Globus pallidus (tissue), 1 donor: ENCODE results near the gene ELP1.
"Not testable (repeated sequence)": the region's sequence is repeated elsewhere in the genome, so short reads cannot be mapped to it uniquely, and the experiment has no call there.

Source experiments
- DNase-seq: peaks from one replicate; pipeline ENCODE4 v3.0.0-alpha.2; 2015; ENCODE audit warnings: low spot score

ELP1 gene

GRCh38 chr9:108933718-108934322 is at the start of gene ELP1:
Gene ELP1 (minus strand): TSS chr9:108934124. CDS start chr9:108931146, 2,978 bp downstream.
- peak; percentile 89 for DNase-seq

DNA sequence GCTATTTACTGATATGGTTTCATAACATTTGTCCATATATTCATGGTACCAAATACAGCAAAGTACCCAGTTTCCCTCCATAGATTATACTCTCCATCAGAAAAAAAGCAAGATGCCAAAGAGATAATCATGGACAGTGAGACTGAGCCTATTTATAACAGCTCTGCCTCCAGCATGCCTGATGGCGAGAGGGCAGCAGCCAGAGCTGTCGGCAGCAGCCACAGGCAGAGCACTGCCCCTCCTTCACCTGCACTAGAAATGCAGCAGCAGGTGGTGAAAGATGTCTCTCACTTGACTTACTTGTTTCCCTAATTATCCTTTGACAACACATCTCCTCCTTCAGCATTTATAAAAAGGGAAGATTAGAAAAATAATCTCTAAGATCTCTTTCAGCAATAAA is 47.0 kb upstream of the ELP1 start:
- DNase-seq: no peak

- no peak for DNase-seq
Observed at GRCh38 chr9:108978205-108978604, 44.3 kb upstream of the ELP1 start.

DNA sequence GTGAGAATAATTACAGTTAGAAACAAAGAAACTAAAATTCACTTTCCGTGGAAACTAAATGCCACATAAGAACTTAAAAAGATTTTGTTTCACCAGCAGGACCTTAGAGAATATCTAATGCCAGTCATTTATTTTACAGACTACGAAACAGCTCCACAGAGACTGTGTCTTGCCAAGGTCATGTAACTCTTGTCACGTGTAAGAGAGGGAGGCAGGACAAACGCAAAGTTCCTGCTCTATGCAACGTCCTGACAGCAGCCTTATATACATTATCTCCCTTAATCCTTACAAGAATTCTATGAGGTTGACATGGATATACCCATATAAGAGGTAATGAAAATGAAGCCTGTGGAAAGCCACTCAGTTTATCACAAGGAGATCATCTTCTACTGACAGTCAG is 40.0 kb upstream of the ELP1 start:
- DNase-seq: no peak

GRCh38 chr9:108972626-108973209 is 38.8 kb upstream of the ELP1 start:
- DNase-seq: no peak

DNA sequence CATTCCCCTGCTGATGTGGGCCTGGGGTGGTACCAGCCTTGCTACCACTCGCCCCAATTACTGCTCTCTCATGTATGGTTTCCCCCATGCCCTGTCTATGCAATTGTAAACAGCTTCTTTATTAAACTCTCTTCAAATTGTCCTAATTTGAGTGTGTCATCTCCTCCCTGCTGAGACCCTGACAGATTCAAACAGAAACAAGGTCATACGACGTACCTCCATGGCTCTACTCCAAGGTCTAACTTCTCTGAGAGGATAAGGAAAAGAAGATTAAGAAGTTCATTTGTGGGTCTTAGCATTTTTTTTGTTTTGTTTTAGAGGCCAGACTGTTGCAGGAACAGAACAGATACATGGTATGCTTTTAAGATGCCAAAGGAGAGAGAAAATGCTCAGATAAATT is 38.3 kb upstream of the ELP1 start:
- DNase-seq: no peak

DNA sequence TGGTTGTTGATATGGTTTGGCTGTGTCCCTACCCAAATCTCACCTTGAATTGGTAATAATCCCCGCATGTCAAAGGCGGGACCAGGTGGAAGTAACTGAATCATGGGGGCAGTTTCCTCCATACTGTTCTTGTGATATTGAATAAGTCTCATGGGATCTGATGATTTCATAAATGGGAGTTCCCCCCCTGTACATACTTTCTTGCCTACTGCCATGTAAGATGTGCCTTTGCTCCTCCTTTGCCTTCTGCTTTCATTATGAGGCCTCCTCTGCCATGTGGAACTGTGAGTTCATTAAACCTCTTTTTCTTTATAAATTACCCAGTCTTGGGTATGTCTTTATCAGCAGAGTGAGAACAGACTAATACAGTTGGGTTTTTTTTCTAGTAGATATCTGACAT is 37.5 kb upstream of the ELP1 start:
- DNase-seq: not testable (repeated sequence)

- no peak for DNase-seq
Observed at GRCh38 chr9:108967916-108968315, 34.0 kb upstream of the ELP1 start.

- DNase-seq: no peak
Observed at GRCh38 chr9:108963459-108964143, 29.7 kb upstream of the ELP1 start.

GRCh38 chr9:108961151-108961550 is 27.2 kb upstream of the ELP1 start:
- no peak for DNase-seq

DNA sequence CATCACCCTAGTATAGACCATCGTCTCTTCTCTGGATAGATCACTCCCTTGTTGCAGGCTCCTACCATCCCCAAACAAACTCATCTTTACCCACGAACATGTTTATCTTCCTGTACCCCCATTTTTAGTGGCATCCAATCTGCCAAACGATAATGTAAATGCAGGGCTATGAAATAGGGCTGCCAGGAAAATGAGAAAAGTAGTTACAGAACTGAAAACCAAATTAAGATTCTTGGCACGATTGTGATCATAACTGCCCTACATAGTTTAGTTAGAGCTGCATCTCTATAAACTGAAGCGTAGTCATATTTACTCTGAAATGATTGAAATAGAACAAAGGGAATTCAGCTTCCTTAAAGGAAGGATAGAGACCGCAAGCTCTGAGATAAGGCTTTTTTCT is 26.4 kb upstream of the ELP1 start:
- no peak for DNase-seq

- DNase-seq: no peak
Observed at GRCh38 chr9:108956631-108957026, 22.7 kb upstream of the ELP1 start.

DNA sequence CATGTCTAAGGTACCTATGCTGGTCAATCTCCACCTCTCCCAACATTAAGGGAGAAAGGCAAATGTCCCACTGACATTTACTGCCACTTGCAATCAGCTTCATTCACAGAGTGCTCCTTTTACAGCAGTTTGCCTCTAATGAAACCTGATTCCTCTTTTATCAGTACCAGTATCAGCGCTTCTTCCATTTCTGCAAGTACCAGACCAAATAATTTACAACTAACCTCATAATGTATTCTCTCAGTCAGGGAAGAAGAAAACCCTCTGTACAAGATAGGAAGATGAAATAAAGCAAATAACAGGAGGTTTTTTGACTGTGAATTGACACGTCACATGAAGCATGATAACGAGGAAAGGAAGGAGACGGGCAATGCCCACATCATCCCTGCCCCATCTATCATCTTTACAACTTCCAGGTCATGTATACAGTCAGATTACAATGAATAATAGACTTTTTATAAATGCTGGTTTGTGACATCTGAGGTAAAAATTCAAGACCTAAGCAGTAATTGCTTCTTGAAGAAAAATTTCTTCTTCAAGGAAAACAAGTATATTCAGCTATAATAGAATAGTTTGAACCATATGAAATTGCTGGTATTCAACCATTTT is 22.2 kb upstream of the ELP1 start:
- no peak for DNase-seq

DNA sequence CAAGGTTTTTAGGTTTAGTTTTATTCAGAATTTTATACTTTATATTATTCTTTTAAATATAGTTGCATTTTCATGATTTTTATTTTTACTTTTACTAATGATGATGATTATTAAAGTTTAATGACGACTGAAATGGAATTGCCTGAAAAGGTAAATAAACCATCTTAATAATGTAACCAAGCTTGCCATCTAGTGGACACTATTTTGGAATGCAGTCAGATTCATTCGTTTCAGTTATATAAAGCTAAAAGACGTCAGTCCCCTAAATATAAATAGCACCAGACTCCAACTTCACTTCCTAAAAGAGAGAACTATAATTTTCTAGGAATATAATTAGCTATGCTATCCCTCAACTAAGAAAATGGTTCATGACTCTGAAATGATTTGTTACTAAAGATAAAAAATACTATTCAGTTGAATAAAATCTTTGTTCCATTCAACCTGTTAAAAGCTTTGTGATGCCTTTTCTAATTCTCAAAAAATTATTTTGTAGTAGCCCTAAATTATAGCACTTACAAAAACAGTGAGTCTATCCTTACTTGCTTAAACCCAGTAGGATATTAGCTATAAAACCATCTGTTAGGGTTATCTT is 20.2 kb upstream of the ELP1 start:
- DNase-seq: peak; percentile 67

- no peak for DNase-seq
Observed at GRCh38 chr9:108951578-108951977, 17.7 kb upstream of the ELP1 start.

GRCh38 chr9:108950168-108950567 is 16.2 kb upstream of the ELP1 start:
- no peak for DNase-seq

DNA sequence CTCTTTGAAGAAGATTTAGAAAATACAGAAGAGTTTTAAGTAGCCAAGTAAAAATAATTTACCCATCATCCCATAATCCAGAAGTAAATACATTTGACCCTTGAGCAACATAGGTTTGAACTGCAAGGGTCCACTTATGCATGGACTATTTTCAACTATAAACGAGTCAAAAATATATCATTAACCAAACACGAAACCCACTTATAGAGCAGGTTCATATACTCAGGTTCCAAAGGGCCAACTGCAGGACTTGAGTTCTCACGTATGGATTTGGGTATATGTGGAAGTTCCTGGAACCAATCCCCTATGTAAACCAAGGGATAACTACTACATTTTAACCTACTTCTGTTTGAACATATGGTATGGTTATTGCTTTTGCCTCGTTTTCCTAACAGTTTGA is 6.1 kb upstream of the ELP1 start:
- DNase-seq: no peak

- no peak for DNase-seq
Observed at GRCh38 chr9:108937561-108938305, 3.8 kb upstream of the ELP1 start.

DNA sequence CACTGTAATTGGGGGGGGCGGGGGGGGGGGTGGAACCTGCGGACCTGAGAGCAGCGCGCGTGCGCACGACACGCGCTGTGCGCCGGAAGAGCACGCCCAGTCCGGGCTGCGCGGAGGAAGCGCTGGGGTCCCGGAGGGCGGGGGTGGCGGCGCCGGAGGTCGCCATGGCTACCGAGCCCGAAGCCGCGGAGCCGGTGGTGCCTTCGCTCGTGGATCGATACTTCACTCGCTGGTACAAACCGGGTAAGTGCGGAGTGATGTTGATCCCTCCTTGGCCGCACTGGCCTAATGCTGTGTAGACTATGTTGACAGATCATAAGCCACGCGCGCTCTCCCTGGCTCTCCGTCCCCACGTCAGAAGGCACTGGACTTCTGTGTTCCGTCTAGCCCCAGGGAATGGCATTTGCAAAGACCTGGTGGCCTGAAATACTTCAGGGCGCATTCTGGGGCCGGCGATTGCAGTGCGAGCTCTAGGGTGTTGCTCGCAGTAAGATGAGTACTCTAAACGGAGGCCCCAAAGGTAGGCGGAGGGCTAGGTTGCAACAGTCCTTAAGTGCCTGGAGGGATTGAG is 484 bp upstream of the ELP1 start, which contains the start of gene ABITRAM:
Gene ABITRAM, plus strand, starts transcription at position 78 of the 571 bp plus-strand sequence. Its CDS starts 87 bp downstream, at position 165.
- DNase-seq: peak; percentile 89

DNA sequence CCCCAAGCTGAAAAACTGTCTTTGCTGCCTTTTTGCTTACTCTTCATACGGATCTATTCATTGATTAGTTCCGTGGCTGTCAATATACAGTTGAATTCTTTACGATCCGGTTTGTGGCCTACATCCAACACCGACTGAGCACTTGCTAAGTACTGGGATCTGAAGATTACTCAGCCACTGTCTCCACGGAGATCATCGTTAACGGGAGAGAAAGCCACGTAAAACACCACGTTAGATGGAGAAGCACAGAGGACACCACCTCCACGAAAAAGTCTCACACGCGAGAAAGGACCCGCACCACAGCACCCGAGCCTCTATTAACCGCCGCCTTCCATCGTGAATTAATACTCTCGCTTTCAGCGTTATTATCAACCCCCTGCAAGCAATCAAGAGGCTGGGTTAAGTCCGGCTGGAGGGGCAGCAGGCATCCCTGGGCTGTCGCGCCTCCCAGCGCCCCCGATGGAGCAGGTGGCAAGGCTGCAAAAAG is 650 bp downstream of the ELP1 start:
- DNase-seq: peak; percentile 5

DNA sequence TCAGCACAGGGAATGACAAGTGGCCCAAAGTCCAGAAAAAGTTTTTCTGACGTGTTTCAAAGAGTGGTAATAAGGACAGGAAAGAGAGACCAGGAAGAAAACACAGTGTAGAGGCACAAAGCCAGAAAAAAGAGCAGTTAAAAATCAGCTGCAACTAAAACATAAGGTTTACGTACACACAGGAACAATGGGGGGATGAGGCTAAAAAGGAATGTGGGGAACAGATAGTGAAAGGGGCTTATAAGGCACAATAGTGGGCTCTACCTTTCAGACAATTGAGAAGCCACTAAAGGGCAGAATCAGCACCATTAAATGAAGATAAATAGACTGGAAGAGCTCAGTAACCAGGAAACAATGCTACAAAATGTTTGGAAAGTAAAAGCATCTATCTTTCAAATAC is 5.5 kb downstream of the ELP1 start:
- DNase-seq: no peak
